ENCODE results near the gene OGFOD2.

The OGFOD2 gene

DNA sequence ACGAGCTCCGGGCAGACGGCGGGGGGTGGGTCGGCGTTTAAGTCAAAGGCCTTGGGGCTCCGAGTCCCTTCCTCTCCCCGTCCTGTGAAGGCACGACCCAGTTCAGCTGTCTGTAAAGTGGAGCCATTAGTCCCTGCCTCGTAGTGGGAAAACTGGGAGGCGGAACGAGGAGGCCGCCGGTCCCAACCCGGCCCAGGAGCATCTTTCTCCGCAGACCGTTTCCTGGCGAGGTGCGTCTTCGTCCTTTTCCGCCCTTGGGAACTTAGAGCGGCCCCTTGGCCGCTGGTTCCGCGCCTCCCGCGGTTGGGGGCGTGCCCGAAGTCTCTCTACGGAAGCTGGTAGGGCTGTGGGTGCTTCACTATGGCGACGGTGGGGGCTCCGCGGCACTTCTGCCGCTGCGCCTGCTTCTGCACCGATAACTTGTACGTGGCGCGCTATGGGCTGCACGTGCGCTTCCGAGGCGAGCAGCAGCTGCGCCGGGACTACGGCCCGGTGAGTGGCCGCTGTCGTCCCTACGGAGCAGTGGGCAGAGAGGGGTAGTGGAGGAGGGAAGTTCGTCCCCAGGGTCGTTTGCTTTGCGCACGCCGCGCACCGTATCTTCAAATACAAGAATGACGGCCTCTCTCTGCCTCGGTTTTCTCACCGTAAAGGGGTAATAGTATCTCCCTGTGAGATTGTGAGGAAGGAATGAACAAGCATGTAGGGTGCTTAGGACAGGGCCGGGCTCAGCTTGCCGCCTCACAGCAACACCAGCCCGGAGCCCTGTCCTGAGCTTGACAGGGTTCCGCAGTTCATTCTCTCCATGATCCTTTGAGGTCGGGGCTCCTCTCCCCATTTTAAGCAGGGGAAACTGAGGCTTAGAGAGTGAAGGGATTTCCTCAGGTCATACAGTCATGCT lies at the start of gene OGFOD2:
Gene OGFOD2, plus strand, starts transcription at position 353 of the 898 bp plus-strand sequence. Its CDS starts 8 bp downstream, at position 361.
- H3K4me2 ChIP-seq (ENCODE audit: low read depth, low read length): peak within 1 kb of the TSS; percentile 88
- peak within 1 kb of the TSS; percentile 99 for H2AFZ ChIP-seq (ENCODE audit: low read length)
- H3K4me1 ChIP-seq (ENCODE audit: low read length): no peaks in the 10 kb centered on the region
- 0 out of 2 replicates have a peak, but pooled peaks cover 2% of the 10 kb centered on the region for H3F3A ChIP-seq (ENCODE audit: insufficient read depth, low read length)
- H3K79me2 ChIP-seq (ENCODE audit: low read length): peaks cover 20% of the 10 kb centered on the region
- peak; percentile 88 for DNase-seq
- H3K9ac ChIP-seq (ENCODE audit: low read length): peak within 1 kb of the TSS; percentile 99
- no peaks in the 10 kb centered on the region for H3K27me3 ChIP-seq (replicated peaks; ENCODE audit: insufficient read depth, low read length)
- no peaks in the 10 kb centered on the region for H3K36me3 ChIP-seq (replicated peaks; ENCODE audit: insufficient read depth, low read length)
- no peaks in the 10 kb centered on the region for H3K9me2 ChIP-seq (replicated peaks; ENCODE audit: insufficient read depth, low read length)
- TF ChIP-seq EZH2phosphoT487 (IDR thresholded peaks at IDR 0.05; ENCODE audit: low read length): no peak
- TF ChIP-seq EZH2 (optimal IDR thresholded peaks at IDR 0.05; ENCODE audit: low read depth, low read length): no peak
- no peak for TF ChIP-seq CTCF (IDR thresholded peaks at IDR 0.05; ENCODE audit: low read length)
- H3K27ac ChIP-seq (ENCODE audit: low read length): peak within 1 kb of the TSS; percentile 92
- peak within 1 kb of the TSS; percentile 93 for H3K4me3 ChIP-seq (ENCODE audit: low read length)
- no peaks in the 10 kb centered on the region for H4K20me1 ChIP-seq (ENCODE audit: insufficient read depth, low read length)
- H3K9me3 ChIP-seq (replicated peaks; ENCODE audit: insufficient read depth, low read length): no peaks in the 10 kb centered on the region

GRCh38 chr12:122927756-122928403 lies 47.2 kb upstream of the OGFOD2 start:
- Histone ChIP-seq H3K4me3 (ENCODE audit: low read length) (no peak overlapping the region), H3K9me2 (replicated peaks; ENCODE audit: insufficient read depth, low read length) (no peaks in the 10 kb centered on the region), H4K20me1 (ENCODE audit: insufficient read depth, low read length) (no peaks in the 10 kb centered on the region), H3K27ac (ENCODE audit: low read length) (peak overlapping the region; percentile 91; the same call in 1 of the 2 replicates), H2AFZ (ENCODE audit: low read length) (no peak overlapping the region), H3F3A (ENCODE audit: insufficient read depth, low read length) (peaks cover 5% of the 10 kb centered on the region), H3K9me3 (replicated peaks; ENCODE audit: insufficient read depth, low read length) (no peaks in the 10 kb centered on the region), H3K36me3 (replicated peaks; ENCODE audit: insufficient read depth, low read length) (no peaks in the 10 kb centered on the region), H3K27me3 (replicated peaks; ENCODE audit: insufficient read depth, low read length) (no peaks in the 10 kb centered on the region), H3K79me2 (ENCODE audit: low read length) (no peaks in the 10 kb centered on the region), H3K4me1 (ENCODE audit: low read length) (peaks cover 6% of the 10 kb centered on the region), H3K4me2 (ENCODE audit: low read depth, low read length) (no peak overlapping the region), H3K9ac (ENCODE audit: low read length) (peak overlapping the region; percentile 57; the same call in 1 of the 2 replicates)
- DNase-seq: no peak
- TF ChIP-seq EZH2 (optimal IDR thresholded peaks at IDR 0.05; ENCODE audit: low read depth, low read length): no peak
- TF ChIP-seq EZH2phosphoT487 (IDR thresholded peaks at IDR 0.05; ENCODE audit: low read length): no peak
- no peak for TF ChIP-seq CTCF (IDR thresholded peaks at IDR 0.05; ENCODE audit: low read length)

GRCh38 chr12:122928404-122929147 lies 46.5 kb upstream of the OGFOD2 start:
- Histone ChIP-seq H3K4me3 (ENCODE audit: low read length) (no peak overlapping the region), H3K36me3 (replicated peaks; ENCODE audit: insufficient read depth, low read length) (no peaks in the 10 kb centered on the region), H3K27me3 (replicated peaks; ENCODE audit: insufficient read depth, low read length) (no peaks in the 10 kb centered on the region), H3K9me2 (replicated peaks; ENCODE audit: insufficient read depth, low read length) (no peaks in the 10 kb centered on the region), H3K9ac (ENCODE audit: low read length) (no peak overlapping the region), H3K4me2 (ENCODE audit: low read depth, low read length) (no peak overlapping the region), H4K20me1 (ENCODE audit: insufficient read depth, low read length) (no peaks in the 10 kb centered on the region), H3K27ac (ENCODE audit: low read length) (no peak overlapping the region), H3F3A (ENCODE audit: insufficient read depth, low read length) (peaks cover 5% of the 10 kb centered on the region), H3K4me1 (ENCODE audit: low read length) (peaks cover 6% of the 10 kb centered on the region), H3K79me2 (ENCODE audit: low read length) (no peaks in the 10 kb centered on the region), H2AFZ (ENCODE audit: low read length) (no peak overlapping the region), H3K9me3 (replicated peaks; ENCODE audit: insufficient read depth, low read length) (no peaks in the 10 kb centered on the region)
- DNase-seq: no peak
- TF ChIP-seq EZH2 (optimal IDR thresholded peaks at IDR 0.05; ENCODE audit: low read depth, low read length) (no peak), EZH2phosphoT487 (IDR thresholded peaks at IDR 0.05; ENCODE audit: low read length) (no peak), CTCF (IDR thresholded peaks at IDR 0.05; ENCODE audit: low read length) (no peak)

All from MM.1S (cell line).